NT2/D1 (cell line): ENCODE data around the gene AKAP13.

Experiments used
- YY1 ChIP-seq: IDR thresholded peaks from 2 replicates; pipeline ENCODE4 v1.6.1; 2011; ENCODE audit not compliant: insufficient read length, insufficient read depth
- ZNF274 ChIP-seq: IDR thresholded peaks from 2 replicates; pipeline ENCODE4 v1.6.1; 2011; ENCODE audit warnings: mild to moderate bottlenecking, low read depth, low read length

- TF ChIP-seq ZNF274: no peak
- no peak for TF ChIP-seq YY1
These were observed 25.5 kb upstream of the AKAP13 start for GRCh38 chr15:85354948-85355347.
